Measurements from ENCODE around the gene PWWP2B.

DNA sequence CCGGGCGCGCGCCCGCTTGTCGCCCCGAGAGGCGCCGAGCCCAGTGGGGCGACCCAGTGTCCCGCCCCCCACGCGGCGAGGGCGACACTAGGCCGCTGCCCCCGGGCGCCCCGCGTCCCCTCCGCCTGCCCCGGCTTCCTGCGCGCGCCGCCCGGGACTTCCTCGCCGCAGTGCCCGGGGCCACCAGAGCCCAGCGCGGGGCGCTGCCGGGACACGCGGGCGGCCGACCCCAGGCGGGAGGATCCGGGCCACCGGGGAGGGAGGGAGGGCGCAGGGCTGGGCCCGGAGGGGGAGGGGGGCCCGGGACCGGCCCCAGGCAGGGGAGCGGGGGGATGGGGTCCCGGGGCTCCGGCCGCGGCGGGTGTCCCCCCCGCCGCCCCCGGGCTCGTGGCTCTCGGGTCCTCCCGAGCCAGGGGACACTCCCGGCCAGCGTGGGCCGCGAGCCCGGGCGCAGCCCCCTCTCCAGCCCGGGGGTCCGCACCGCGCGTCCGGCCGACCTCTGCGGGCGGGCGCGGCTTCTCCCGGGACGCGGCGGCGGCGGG lies 435 bp upstream of the PWWP2B start:
- TF ChIP-seq CTCF (IDR thresholded peaks at IDR 0.05) (peak in 5 of 6 experiments; percentile 18 to 57 (median 47)), POLR2A (IDR thresholded peaks at IDR 0.05) (no peak)

Data from esophagus squamous epithelium (tissue), 4 donors.